Activated naive CD8-positive, alpha-beta T cell treated with anti-CD3 and anti-CD28 coated beads, Interleukin-2, amount 50 U/mL, for 24 hours (primary cell): Measurements from ENCODE around the gene ADCY1.

Experiments used
- ATAC-seq: fragments of 150-1000 bp; cut with Tn5 transposase; one replicate; pipeline ENCODE4 v1.10.0; 2021
- DNase-seq: peaks from one replicate; pipeline ENCODE4 v3.0.0; 2021
- H3K27ac Mint-ChIP-seq: one replicate; pipeline ENCODE4 v1.8.0; 2021; ENCODE audit warnings: mild to moderate bottlenecking, mixed read lengths
- H3K27me3 Mint-ChIP-seq: one replicate; pipeline ENCODE4 v1.8.0; 2021; ENCODE audit warnings: mixed read lengths
- H3K36me3 Mint-ChIP-seq: one replicate; pipeline ENCODE4 v1.8.0; 2021; ENCODE audit warnings: low read depth, mixed read lengths
- H3K4me1 Mint-ChIP-seq: one replicate; pipeline ENCODE4 v1.8.0; 2021; ENCODE audit warnings: mixed read lengths
- H3K4me3 Mint-ChIP-seq: one replicate; pipeline ENCODE4 v1.8.0; 2021; ENCODE audit warnings: mild to moderate bottlenecking, moderate library complexity, mixed read lengths
- H3K9me3 Mint-ChIP-seq: one replicate; pipeline ENCODE4 v1.8.0; 2021; ENCODE audit warnings: mixed read lengths

ADCY1 gene

GRCh38 chr7:45583296-45583695, 9.1 kb downstream of the ADCY1 start:
- H3K4me3 Mint-ChIP-seq: no peak overlapping the region
- H3K4me1 Mint-ChIP-seq: no peaks in the 10 kb centered on the region
- no peaks in the 10 kb centered on the region for H3K9me3 Mint-ChIP-seq
- DNase-seq: no peak
- H3K27ac Mint-ChIP-seq: no peak overlapping the region
- ATAC-seq: no peak
- no peaks in the 10 kb centered on the region for H3K27me3 Mint-ChIP-seq
- no peaks in the 10 kb centered on the region for H3K36me3 Mint-ChIP-seq

- no peaks in the 10 kb centered on the region for H3K36me3 Mint-ChIP-seq
- H3K4me3 Mint-ChIP-seq: no peak overlapping the region
- ATAC-seq: no peak
- no peaks in the 10 kb centered on the region for H3K4me1 Mint-ChIP-seq
- no peaks in the 10 kb centered on the region for H3K27me3 Mint-ChIP-seq
- H3K27ac Mint-ChIP-seq: no peak overlapping the region
- H3K9me3 Mint-ChIP-seq: no peaks in the 10 kb centered on the region
- DNase-seq: no peak
Observed at GRCh38 chr7:45584261-45585210, 10.4 kb downstream of the ADCY1 start.

- no peaks in the 10 kb centered on the region for H3K36me3 Mint-ChIP-seq
- no peak overlapping the region for H3K4me3 Mint-ChIP-seq
- H3K27me3 Mint-ChIP-seq: no peaks in the 10 kb centered on the region
- DNase-seq (no peak), ATAC-seq (no peak)
- no peaks in the 10 kb centered on the region for H3K9me3 Mint-ChIP-seq
- no peak overlapping the region for H3K27ac Mint-ChIP-seq
- no peaks in the 10 kb centered on the region for H3K4me1 Mint-ChIP-seq
Observed at GRCh38 chr7:45585628-45586027, 11.5 kb downstream of the ADCY1 start.

- H3K9me3 Mint-ChIP-seq: no peaks in the 10 kb centered on the region
- DNase-seq (no peak), ATAC-seq (no peak)
- no peak overlapping the region for H3K4me3 Mint-ChIP-seq
- no peaks in the 10 kb centered on the region for H3K27me3 Mint-ChIP-seq
- H3K27ac Mint-ChIP-seq: no peak overlapping the region
- no peaks in the 10 kb centered on the region for H3K4me1 Mint-ChIP-seq
- H3K36me3 Mint-ChIP-seq: no peaks in the 10 kb centered on the region
Observed at GRCh38 chr7:45586542-45587520, 12.7 kb downstream of the ADCY1 start.

- Mint-ChIP-seq H3K27ac (no peak overlapping the region), H3K9me3 (no peaks in the 10 kb centered on the region), H3K4me3 (no peak overlapping the region), H3K4me1 (no peaks in the 10 kb centered on the region), H3K36me3 (no peaks in the 10 kb centered on the region), H3K27me3 (no peaks in the 10 kb centered on the region)
- DNase-seq: no peak
- no peak for ATAC-seq
Observed at GRCh38 chr7:45588466-45588865, 14.3 kb downstream of the ADCY1 start.

GRCh38 chr7:45589061-45589460, 14.9 kb downstream of the ADCY1 start:
- no peak overlapping the region for H3K27ac Mint-ChIP-seq
- H3K9me3 Mint-ChIP-seq: no peaks in the 10 kb centered on the region
- H3K4me1 Mint-ChIP-seq: no peaks in the 10 kb centered on the region
- no peak for DNase-seq
- no peaks in the 10 kb centered on the region for H3K36me3 Mint-ChIP-seq
- ATAC-seq: no peak
- H3K4me3 Mint-ChIP-seq: no peak overlapping the region
- H3K27me3 Mint-ChIP-seq: no peaks in the 10 kb centered on the region

- Mint-ChIP-seq H3K27ac (no peak overlapping the region), H3K4me1 (no peaks in the 10 kb centered on the region), H3K27me3 (no peaks in the 10 kb centered on the region), H3K36me3 (no peaks in the 10 kb centered on the region), H3K9me3 (no peaks in the 10 kb centered on the region), H3K4me3 (no peak overlapping the region)
- DNase-seq (no peak), ATAC-seq (no peak)
Observed at GRCh38 chr7:45589915-45590678, 15.9 kb downstream of the ADCY1 start.

- ATAC-seq: no peak
- Mint-ChIP-seq H3K27me3 (no peaks in the 10 kb centered on the region), H3K4me1 (no peaks in the 10 kb centered on the region), H3K4me3 (no peak overlapping the region), H3K36me3 (no peaks in the 10 kb centered on the region), H3K9me3 (no peaks in the 10 kb centered on the region), H3K27ac (no peak overlapping the region)
- DNase-seq: no peak
Observed at GRCh38 chr7:45590679-45591057, 16.5 kb downstream of the ADCY1 start.

- no peaks in the 10 kb centered on the region for H3K27me3 Mint-ChIP-seq
- H3K27ac Mint-ChIP-seq: no peak overlapping the region
- no peak for DNase-seq
- no peaks in the 10 kb centered on the region for H3K9me3 Mint-ChIP-seq
- no peaks in the 10 kb centered on the region for H3K4me1 Mint-ChIP-seq
- no peak overlapping the region for H3K4me3 Mint-ChIP-seq
- H3K36me3 Mint-ChIP-seq: no peaks in the 10 kb centered on the region
- ATAC-seq: no peak
Observed at GRCh38 chr7:45591101-45591906, 17.1 kb downstream of the ADCY1 start.

- H3K36me3 Mint-ChIP-seq: no peaks in the 10 kb centered on the region
Observed at GRCh38 chr7:45592230-45592991, 18.2 kb downstream of the ADCY1 start.

GRCh38 chr7:45593121-45593541, 19.0 kb downstream of the ADCY1 start:
- H3K27ac Mint-ChIP-seq: no peak overlapping the region
- H3K4me1 Mint-ChIP-seq: no peaks in the 10 kb centered on the region
- H3K36me3 Mint-ChIP-seq: no peaks in the 10 kb centered on the region
- H3K9me3 Mint-ChIP-seq: no peaks in the 10 kb centered on the region
- H3K27me3 Mint-ChIP-seq: no peaks in the 10 kb centered on the region
- H3K4me3 Mint-ChIP-seq: no peak overlapping the region
- ATAC-seq: no peak
- no peak for DNase-seq

More at GRCh38 chr7:45592230-45592991, 18.2 kb downstream of the ADCY1 start:
- Mint-ChIP-seq H3K4me1 (no peaks in the 10 kb centered on the region), H3K9me3 (no peaks in the 10 kb centered on the region), H3K4me3 (no peak overlapping the region), H3K27me3 (no peaks in the 10 kb centered on the region), H3K27ac (no peak overlapping the region)
- DNase-seq: no peak
- ATAC-seq: no peak

- ATAC-seq (no peak), DNase-seq (no peak)
- Mint-ChIP-seq H3K4me1 (no peaks in the 10 kb centered on the region), H3K27me3 (no peaks in the 10 kb centered on the region), H3K27ac (no peak overlapping the region), H3K36me3 (no peaks in the 10 kb centered on the region), H3K4me3 (no peak overlapping the region), H3K9me3 (no peaks in the 10 kb centered on the region)
Observed at GRCh38 chr7:45593877-45594276, 19.7 kb downstream of the ADCY1 start.
